Measurements from ENCODE around the gene DIP2C.
"Not testable (repeated sequence)": the region's sequence is repeated elsewhere in the genome, so short reads cannot be mapped to it uniquely, and the experiment has no call there.

DIP2C gene

DNA sequence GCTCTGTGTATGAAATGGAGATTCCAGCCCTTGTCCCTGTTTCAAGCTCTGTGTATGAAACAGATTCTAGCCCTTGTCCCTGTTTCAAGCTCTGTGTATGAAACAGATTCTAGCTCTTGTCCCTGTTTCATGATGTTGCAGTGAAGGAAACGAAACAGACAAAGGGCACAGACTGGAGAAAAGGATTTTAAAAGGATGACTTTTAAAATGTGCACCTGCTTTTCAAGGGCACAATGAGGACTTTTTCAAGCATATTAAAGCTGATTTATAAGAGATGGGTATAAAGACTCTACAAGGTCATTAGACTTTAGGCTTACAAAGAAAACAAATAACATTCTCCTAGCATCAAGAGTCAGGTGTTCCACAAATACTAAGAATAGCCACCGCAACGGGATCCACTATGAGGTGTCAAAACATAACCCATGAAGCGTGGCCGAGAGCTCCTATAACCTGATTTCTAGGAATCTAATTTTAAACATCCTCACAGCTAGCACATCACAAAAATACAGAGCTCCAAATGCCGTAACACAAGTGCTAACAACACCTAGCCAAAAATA, 29.0 kb downstream of the DIP2C start:
- DNase-seq (ENCODE audit: low spot score) = no peak

DNA sequence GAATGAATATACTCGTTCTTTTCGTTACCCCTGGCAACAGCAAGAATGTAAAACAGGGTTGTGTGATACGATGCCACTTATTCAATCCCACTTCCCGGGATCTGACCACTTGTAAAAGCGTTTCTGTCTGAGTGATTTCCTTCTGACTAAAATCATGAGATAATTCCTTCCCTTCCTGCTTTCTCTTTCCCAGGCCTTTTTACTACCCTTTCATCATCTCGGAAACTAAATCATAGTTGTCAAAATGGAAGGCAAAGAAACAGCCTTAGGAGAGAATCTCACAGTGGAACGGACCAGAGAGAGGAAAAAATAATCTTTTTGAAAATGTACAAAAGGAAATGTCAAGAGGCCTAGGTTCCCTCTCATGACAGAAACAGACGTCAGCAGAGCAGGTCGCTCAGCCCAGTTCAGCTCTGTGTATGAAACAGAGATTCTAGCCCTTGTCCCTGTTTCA, 29.8 kb downstream of the DIP2C start:
- DNase-seq (ENCODE audit: low spot score) = no peak

DNA sequence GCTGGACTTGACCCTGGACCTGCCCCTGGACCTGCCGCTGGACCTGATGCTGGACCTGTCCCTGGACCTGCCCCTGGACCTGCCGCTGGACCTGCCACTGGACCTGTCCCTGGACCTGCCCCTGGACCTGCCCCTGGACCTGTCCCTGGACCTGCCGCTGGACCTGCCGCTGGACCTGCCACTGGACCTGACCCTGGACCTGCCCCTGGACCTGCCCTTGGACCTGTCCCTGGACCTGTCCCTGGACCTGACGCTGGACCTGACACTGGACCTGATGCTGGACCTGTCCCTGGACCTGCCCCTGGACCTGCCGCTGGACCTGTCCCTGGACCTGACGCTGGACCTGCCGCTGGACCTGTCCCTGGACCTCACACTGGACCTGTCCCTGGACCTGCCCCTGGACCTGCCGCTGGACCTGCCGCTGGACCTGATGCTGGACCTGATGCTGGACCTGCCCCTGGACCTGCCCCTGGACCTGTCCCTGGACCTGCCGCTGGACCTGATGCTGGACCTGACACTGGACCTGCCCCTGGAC, 31.6 kb downstream of the DIP2C start:
- DNase-seq (ENCODE audit: low spot score) = not testable (repeated sequence)

DNA sequence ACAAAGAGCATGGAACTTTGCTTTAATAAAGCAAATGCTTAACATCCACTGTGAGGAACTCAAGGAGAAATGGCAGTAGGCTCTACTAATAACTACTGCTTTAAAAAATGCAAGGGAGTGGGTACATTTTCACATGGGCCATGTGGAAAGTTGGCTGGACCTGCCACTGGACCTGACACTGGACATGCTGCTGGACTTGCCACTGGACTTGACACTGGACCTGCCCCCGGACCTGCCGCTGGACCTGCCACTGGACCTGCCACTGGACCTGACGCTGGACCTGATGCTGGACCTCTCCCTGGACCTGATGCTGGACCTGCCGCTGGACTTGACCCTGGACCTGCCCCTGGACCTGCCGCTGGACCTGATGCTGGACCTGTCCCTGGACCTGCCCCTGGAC, 32.6 kb downstream of the DIP2C start:
- no peak for DNase-seq (ENCODE audit: low spot score)

DNA sequence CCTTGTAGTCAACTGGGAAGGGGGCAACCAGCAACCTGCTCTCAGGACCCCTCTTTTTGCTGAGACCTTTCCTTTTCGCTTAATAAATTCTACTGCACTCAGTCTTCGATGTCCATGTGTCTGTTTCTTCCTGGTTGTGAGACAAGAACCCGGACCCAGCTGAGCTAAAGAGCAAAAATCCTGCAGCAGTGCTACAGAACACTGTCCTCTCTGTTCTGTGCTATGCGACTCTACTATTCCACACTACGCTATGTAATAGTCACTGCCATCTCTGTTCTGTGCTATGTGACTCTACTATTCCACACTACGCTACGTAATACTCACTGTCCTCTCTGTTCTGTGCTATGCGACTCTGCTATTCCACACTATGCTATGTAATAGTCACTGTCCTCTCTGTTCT, 34.3 kb downstream of the DIP2C start:
- DNase-seq (ENCODE audit: low spot score) = no peak

DNA sequence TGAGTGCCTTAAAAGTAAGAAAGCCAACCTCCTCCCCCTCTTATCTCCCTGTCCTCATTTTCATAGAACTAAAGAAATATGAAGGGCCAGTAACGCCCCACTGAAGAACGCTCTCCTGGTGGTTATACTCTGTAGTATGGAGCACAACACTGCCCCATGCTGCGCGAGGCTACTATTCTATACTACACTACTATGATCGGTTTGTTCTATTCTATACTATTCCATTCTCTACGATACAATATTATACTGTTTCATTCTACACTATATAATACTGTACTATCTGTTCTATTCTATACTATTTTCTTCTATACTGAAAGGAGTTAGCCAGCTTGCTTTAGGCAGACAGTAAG, 34.8 kb downstream of the DIP2C start:
- no peak for DNase-seq (ENCODE audit: low spot score)

DNA sequence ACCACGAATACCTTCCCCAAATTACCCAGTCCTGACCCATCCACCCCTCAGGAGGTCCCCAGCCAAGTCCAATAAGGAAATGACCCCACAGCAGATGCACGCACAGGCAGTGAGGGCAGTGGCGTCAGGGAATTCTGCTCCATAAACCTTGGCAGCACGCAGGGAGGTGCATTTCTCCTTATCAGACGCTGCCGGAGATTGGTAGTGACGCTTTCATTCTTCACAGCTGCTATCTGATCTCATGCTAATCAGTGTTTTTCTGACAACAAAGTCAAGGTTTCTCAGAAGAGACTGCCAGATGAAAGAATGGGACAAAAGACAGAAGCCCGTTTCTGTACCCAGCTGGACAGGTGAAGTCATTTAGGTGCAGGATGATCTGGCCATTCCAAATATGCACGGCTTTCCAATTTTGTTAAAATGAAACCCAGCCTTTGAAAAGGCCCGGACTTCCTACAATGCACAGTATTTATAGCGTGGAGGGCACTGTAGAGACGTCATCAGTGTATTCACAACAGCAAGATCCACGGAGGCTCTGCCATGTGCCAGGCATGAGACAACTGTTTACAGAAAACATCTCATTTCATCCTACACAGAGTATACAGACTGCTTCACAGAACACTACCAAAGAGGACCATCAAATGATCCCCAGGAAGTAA, 35.3 kb downstream of the DIP2C start:
- no peak for DNase-seq (ENCODE audit: low spot score)

DNA sequence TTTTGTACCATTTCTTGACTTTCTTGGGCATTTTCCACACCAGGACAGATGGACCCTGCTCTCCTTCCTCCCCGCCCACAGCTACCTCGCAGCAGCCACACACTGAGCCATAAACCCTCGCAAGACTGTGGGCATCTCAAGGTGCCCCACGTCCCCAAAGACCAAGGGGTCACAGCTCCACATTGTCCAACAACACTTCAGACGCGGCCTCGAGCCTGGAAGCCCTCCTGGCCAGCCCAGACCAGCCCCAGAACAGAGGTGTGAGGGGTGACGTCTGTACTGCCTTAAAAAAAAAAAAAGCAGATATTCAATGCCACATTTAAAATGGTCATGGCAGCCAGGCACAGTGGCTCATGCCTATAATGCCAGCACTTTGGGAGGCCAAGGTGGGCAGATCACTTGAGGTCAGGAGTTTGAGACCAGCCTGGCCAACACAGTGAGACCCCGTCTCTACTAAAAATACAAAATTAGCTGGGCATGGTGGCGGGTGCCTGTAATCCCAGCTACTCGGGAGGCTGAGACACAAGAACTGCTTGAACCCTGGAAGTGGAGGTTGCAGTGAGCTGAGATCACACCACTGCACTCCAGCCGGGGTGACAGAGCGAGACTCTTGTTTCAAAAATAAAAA, 36.5 kb downstream of the DIP2C start:
- not testable (repeated sequence) for DNase-seq (ENCODE audit: low spot score)

DNA sequence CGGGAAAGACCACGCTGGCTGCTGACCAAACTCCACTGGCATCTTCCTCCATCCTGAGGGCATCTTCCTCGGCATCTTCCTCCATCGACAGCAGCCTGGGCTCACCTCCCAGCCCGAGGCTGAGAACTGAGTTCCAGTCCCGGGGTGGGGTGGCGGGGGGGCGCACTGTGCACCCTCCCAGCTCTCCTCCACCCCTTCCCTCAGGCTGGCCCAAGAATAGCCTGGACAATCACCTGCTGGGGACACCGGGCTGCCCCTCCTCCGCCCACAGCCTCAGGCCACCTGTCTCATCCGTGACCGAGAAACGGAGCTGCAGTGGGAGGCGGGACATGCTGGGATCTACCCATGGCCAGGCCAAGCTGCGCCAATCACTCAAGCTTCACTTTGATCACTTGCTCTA, 37.2 kb downstream of the DIP2C start:
- DNase-seq (ENCODE audit: low spot score) = no peak

DNA sequence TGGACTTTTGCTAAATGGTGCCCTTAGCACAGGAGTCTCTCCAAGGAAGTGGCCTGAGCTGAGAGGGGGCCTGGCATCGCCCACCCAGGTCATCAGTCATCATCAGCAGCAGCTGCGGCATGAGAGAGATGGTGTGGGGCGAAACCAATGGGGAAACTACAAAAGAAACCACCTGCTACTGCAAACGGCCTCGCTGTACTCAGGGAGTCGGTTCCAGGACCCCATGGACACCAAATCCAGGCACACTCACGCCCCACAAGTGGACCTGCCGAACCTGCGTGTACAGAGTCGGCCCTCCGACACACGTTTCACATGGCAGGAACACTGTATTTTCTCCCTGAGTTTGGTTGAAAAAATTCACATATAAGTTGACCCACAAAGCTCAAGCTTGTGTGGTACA, 37.8 kb downstream of the DIP2C start:
- no peak for DNase-seq (ENCODE audit: low spot score)

DNA sequence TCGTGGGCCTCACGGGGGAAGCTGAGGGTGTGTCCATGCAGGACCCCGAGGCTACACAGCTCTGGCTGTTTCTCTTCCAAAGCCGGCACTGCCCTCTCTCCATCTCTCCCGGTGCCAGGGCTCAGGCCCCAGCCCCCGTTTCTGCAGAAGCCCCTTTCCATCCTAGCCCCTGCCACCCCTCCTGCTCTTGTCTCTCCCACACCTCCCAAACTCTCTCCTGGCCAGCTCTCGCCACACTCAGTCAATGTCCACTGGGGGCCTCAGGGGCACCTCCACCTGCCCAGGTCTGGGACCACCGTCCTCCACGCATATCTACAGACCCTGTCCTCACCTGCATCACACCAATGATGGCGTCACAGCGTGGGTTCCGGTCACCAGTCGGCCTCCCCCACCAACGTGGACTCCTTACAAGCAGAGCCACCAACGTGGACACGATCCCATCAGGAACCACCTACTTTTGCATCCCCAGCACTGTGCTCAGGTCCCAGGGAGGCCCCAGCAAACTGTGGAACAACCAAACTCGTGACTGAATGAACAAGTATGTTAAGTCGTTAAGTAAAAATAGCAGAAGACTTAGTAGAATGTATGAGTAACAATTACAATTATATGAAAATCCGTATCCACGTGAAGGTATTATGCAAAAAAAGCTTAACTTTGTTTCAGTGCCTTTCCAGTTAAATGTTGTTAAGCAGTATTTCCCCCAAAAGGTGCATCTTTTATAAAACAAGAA, 38.4 kb downstream of the DIP2C start:
- no peak for DNase-seq (ENCODE audit: low spot score)

DNA sequence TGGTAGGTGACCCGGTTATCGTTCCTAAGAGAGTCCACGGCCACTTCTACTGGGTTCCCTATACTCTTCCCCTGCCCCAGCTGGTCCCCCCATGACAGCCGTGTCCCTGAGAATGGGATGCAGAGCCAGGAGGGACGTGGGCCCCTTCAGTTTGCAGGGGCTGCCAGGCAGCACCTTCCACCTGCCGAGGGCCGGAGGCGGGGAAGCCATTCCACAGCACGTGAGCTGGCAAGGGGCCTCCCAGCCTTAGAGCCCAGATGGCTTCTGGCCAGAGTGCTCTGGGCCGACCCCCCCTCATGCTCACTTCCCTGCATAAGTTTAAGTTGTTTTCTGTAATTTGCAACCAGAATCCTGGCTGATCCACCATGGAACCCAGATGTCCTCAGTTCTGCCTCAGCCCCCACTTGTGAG, 39.0 kb downstream of the DIP2C start:
- DNase-seq (ENCODE audit: low spot score) = no peak

DNA sequence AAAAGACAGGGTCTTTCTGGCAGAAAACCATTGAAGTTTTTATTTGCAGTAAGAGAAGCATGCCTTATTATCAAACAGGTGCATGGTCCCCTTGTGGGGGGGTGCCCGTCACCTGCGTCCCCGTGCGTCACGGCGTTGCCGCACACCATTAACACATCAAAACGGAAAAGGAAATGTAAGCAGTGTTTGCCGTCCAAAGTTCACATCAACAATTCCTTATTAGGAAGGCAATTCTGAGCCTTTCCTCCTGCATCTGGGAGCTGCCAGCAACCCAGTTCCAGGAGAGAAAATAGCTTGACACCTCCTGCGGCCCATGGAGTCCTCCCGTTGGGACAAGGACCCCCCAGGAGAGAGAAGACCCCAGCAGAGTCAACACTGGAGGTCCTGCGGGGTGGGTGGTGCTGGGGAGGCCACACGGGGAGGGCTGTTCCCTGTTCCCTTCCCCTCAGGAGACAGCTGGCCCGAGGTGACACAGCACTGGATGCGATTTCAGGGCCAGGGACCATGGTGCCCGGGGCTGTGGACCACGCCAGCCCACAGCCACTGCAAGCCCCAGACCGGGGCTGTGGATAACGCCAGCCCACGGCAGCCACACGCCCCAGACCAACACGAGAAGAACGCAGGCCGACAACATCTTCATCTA, 39.5 kb downstream of the DIP2C start:
- DNase-seq (ENCODE audit: low spot score) = no peak

DNA sequence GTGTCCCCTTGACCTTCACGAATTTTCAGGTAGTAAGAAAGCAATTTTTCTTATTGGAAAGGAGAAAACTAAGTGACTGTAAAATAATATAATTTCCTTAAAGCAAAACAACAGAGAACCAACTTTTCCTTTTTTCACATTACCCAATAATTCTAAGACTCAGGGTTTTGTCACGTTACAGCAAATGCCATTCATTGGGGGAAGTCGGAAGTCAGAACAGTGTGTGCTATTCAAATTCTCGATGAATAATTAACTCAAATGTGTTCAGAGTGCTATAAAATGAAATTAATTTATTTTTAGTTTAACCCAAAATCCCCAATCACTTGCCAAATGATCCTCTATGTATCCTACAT, 40.0 kb downstream of the DIP2C start:
- DNase-seq (ENCODE audit: low spot score) = no peak

DNA sequence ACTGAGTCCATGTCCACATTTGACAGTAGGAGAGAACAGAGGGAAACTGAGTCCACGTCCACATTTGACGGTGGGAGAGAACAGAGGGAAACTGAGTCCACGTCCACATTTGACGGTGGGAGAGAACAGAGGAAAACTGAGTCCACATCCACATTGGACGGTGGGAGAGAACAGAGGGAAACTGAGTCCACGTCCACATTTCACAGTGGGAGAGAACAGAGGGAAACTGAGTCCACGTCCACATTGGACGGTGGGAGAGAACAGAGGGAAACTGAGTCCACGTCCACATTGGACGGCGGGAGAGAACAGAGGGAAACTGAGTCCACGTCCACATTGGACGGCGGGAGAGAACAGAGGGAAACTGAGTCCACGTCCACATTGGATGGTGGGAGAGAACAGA, 42.4 kb downstream of the DIP2C start:
- not testable (repeated sequence) for DNase-seq (ENCODE audit: low spot score)

DNA sequence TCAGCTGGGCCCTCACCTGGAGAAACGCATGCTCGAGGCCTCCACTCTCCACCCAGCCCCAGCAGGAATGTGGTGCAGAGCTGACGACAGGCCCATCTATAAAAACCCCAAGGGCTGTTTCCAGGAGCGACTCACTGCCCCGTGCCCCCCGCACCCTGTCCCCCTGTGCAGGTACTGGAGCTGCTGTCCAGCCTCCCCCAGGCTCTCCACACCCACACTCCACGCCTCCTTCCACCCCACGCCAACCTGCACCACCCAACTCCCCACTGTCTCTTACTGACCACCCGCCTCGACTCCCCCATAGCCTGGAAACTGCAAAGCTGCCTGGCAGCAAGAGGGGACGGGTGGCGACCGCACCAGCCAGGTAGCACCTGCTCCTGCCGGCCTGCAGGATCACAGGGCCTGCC, 43.3 kb downstream of the DIP2C start:
- DNase-seq (ENCODE audit: low spot score) = no peak

DNA sequence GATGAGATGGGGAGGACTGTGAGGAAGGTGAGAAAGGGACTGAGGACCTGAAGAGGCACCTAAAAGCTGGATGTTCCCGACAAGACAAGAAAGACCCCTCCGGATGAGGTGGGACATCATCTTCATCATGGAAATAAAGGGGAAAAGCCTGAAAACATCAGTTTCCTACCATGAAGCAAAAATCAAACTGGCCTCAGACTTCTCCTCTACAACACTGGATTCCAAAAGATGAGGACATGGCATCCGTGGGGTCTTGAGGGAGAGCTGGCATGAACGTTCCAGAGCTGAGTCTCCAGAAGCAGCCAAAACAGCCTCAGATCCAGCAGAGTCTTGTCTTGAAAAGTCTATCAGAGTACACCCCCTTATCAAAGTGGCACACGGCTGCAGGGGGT, 44.5 kb downstream of the DIP2C start:
- DNase-seq (ENCODE audit: low spot score) = no peak

DNA sequence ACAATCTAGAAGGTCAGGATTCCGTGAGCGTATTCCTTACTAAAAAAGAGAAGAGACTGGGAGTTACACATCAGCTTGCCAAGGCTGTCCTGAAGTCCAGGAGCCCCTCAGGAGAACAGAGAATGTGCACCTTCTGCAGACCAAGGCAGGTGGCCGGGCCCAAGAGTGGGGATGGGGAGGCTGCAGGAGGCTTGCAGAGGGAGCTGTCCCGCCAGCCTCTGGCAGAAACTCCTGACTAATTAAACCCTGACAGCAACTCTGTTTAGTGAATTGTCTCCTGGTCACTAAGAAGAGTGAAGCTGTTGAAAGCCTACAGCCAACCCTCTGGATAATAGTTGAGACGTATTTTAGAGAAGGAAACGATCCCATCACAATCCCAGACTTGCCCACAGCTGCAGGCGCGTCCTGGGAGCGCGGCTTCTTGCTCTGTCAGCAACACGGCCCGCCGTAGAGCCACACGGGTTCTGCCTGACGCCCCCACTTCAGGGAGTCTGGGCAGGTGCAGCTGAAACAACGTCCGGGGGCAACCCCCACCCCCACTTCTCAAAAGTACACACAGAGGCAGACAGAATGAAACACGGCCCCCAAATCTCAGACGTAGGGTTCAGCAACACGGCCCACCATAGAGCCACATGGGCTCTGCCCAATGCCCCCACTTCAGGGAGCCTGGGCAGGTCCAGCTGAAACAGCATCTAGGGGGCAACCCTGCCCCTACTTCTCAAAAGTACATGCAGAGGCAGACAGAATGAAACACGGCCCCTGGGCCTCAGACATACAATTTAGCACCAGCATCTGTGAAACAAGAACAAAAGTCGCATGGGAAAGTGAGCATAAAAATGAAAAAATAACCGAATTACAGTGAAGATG, 45.2 kb downstream of the DIP2C start:
- no peak for DNase-seq (ENCODE audit: low spot score)

DNA sequence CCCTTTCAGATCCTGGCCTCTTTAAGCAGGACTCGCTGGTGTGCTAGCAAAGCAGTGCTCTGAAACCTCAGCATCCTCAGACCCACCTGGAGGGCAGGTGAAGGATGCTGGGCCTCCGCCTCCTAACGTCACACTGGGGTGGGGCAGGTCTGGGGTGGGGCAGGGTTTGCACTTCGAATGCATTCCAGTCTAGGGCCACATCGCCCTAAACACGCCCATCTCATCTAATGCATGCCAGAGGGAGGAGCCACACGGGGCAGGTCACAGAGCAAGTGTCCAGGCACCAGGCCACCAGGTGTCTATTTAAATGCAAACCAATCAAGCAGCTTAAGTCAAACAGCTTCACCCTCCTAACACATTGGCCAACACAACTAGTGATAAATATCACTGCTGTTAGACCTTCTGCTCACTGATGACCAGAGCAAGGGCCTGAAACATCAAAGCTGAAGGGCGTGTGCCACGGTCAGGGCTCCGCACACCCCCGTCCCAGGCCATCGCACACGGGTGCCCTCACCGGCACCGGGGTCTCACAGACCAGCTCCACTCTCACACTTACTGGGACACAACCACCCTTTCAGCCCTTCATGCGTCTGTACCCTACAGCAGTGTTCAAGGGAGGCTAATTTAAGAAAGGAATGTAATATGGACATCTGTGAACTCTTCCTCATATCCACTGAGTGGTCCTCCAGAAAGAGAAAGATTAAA, 47.1 kb downstream of the DIP2C start:
- DNase-seq (ENCODE audit: low spot score) = no peak

DNA sequence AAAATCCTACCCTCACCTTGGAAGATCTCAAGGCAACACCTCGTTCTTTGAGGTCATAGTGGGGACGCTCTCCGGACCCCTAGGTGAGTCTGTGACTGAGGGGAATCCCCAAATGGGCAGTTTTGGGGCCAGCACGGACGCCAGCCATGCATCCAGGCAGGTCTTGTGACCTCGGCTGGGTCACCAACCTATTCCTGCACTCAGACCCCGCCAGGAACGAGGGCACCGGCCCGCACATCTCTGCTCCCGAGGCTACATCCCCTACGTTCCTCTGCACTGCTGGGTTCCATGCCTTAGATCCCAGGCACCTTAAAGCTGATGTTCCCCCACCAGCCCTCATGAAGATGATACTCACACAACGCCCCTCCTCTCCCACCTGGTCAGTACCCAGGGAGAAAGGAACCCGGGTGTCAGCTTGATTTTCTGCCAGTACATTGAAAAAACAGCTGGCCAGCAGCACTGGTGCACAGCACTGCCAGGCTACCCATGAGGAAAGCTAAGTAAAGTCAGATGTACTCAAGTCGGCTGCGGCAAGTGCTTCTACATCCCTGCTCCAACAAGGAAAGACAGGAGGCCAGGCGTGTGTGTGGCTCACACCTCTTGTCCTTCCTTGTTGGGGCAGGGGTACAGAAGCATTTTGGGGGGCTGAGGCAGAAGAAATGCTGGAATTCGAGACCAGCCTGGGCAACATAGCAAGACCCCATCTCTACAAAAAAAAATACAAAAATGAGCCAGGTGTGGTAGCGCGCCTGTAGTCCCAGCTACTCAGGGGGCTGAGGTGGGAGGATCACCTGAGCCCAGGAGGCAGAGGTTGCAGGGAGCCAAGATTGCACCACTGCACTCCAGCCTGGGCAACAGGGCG, 48.1 kb downstream of the DIP2C start:
- DNase-seq (ENCODE audit: low spot score) = no peak

All from germinal center (tissue), 1 donor.